Endothelial cell (in vitro differentiated cells): ENCODE data around the gene ARPC5L. TPM values are rescaled to one million over a fixed set of nuclear protein-coding genes. Genes with fewer than 3 reads are reported as not detected.
A peak's percentile ranks its signal among the peaks of the same experiment; 100 is the strongest.

Experiments used
- DNase-seq: peaks from one replicate; pipeline ENCODE4 v3.0.0; 2021; ENCODE audit warnings: low spot score
- H3K27ac Mint-ChIP-seq: one replicate; pipeline ENCODE4 v1.8.0; 2021; ENCODE audit warnings: mixed read lengths, inconsistent platforms; ENCODE audit not compliant: unreplicated experiment
- H3K27me3 Mint-ChIP-seq: one replicate; pipeline ENCODE4 v1.8.0; 2021; ENCODE audit warnings: mild to moderate bottlenecking, moderate library complexity, mixed read lengths, inconsistent platforms; ENCODE audit not compliant: unreplicated experiment
- H3K36me3 Mint-ChIP-seq: one replicate; pipeline ENCODE4 v1.8.0; 2021; ENCODE audit warnings: mild to moderate bottlenecking, low read depth, mixed read lengths, inconsistent platforms; ENCODE audit not compliant: unreplicated experiment
- H3K4me1 Mint-ChIP-seq: one replicate; pipeline ENCODE4 v1.8.0; 2021; ENCODE audit warnings: mild to moderate bottlenecking, mixed read lengths, inconsistent platforms; ENCODE audit not compliant: unreplicated experiment
- H3K4me3 Mint-ChIP-seq: one replicate; pipeline ENCODE4 v1.8.0; 2021; ENCODE audit warnings: mild to moderate bottlenecking, mixed read lengths, inconsistent platforms; ENCODE audit not compliant: unreplicated experiment
- H3K9me3 Mint-ChIP-seq: one replicate; pipeline ENCODE4 v1.8.0; 2021; ENCODE audit warnings: mixed read lengths, inconsistent platforms; ENCODE audit not compliant: unreplicated experiment
- total RNA-seq: library from RNA; stranded (reverse); fragmentation: NEBNext Ultra II Directional; extraction: Animal tissue kit (Norgen Biotek cat#: 25700); gene quantifications from one replicate; pipeline ENCODE4 v1.2.1, GENCODE V29; 2021; ENCODE audit not compliant: unreplicated experiment
- TF ChIP-seq, protein P1 (sequence below): fragments of 200-600 bp; sonication (generic); IDR thresholded peaks from one replicate; pipeline ENCODE4 v1.5.0; 2021; ENCODE audit warnings: antibody characterized with exemption; ENCODE audit not compliant: unreplicated experiment

Gene ARPC5L
- total RNA-seq, 1 donor from 2014 or later = 67.0 TPM

DNA sequence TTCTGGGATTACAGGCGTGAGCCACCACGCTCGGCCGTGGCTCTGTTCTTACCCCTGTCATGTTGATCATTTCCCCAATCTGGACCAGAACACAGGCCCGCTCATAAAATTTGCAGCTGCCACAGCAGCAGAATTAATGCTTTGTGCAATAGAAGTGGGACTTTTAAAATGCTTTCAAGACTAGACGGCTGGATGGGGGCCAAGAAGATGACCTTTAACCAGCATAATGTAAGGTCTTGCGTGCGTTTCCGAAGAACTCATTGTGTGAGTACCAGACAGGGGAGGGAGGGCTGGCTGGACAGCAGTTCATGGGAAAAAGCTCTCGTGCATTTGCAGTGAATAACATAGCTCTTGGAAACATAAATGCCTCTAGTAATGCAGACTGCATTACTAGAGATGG lies 12.1 kb upstream of the ARPC5L start:
- Mint-ChIP-seq H3K36me3 (no peaks in the 10 kb centered on the region), H3K9me3 (no peaks in the 10 kb centered on the region), H3K4me1 (no peaks in the 10 kb centered on the region), H3K27ac (no peak overlapping the region), H3K27me3 (peaks cover 2% of the 10 kb centered on the region), H3K4me3 (no peak overlapping the region)
- TF ChIP-seq, protein P1, sequence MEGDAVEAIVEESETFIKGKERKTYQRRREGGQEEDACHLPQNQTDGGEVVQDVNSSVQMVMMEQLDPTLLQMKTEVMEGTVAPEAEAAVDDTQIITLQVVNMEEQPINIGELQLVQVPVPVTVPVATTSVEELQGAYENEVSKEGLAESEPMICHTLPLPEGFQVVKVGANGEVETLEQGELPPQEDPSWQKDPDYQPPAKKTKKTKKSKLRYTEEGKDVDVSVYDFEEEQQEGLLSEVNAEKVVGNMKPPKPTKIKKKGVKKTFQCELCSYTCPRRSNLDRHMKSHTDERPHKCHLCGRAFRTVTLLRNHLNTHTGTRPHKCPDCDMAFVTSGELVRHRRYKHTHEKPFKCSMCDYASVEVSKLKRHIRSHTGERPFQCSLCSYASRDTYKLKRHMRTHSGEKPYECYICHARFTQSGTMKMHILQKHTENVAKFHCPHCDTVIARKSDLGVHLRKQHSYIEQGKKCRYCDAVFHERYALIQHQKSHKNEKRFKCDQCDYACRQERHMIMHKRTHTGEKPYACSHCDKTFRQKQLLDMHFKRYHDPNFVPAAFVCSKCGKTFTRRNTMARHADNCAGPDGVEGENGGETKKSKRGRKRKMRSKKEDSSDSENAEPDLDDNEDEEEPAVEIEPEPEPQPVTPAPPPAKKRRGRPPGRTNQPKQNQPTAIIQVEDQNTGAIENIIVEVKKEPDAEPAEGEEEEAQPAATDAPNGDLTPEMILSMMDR = no peak
- no peak for DNase-seq

DNA sequence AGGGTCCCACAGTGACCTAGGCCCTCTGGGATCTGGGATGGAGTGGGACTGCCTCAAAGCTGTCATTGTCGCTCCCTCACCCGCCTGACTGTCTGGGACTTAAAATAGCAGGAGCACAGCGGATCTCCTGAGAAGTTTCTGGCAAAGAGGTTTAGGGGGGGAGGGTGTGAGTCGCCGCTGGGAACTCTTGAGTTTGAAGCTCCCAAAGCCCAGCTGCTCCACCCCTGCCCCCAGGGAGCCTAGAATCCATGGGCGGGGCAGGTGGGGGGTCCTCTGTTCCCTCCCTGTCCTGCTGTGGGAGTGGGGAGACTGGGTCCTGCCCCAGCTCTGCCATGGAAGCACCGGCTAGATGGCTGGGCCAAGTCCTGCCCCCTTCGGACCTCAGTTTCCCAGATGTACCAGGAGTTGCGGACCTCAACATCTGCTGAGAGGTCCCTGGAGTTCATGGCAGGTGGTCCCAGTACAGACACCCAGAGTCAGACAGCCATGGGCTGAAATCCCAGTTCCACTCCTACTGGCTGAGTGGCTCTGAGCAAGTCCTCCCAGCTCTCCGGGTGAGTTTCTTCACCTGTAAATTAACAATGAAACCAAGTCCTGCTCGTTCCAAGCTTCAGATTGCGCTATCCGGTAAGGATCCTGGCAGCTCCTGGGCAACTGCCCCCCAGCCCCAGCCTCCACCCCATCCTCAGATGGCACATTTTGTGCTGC lies 9.7 kb upstream of the ARPC5L start:
- Mint-ChIP-seq H3K27ac (no peak overlapping the region), H3K4me1 (no peaks in the 10 kb centered on the region), H3K27me3 (peaks cover 2% of the 10 kb centered on the region)

DNA sequence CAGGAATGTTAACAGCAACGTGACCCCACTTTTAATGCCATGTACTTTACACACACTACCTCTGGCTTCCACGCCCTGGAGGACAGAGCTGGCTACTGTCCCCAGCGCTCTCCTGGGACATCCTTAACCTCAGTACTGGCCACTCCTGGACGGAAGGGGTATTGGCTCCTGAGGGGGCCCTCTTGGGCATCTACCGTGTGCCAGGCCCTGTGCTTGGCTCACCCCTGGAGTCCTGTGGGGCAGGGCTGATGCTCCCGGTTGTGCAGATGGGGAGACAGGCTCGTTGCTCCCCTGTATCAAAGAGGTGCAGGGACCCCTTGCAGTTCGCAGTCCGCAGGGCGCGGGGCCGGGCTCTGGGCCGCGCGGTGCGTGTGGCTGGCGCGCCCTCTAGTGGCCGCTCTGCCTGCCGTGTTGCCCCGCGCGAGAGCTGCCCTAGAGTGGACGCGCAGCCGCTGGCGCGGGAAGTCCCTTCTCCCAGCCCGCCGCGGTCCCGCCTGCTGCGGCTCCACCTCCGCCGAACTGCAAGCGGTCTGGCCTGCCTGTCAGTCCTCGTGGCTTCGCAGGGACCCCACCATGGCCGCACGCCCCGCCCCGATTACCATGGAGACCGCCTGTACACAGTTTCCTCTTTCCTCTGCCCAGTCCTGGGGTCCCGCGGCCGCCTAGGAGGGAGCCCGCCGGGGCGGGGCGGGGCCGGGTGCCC lies 8.9 kb upstream of the ARPC5L start, which contains the start of gene WDR38:
WDR38 (plus strand) TSS at position 632 of the 703 bp plus-strand sequence. CDS start 72 bp downstream, outside the sequence.
- Mint-ChIP-seq H3K4me3 (peak within 1 kb of the TSS; percentile 80), H3K36me3 (no peaks in the 10 kb centered on the region), H3K9me3 (no peaks in the 10 kb centered on the region), H3K4me1 (no peaks in the 10 kb centered on the region), H3K27me3 (peaks cover 8% of the 10 kb centered on the region), H3K27ac (peak within 1 kb of the TSS; percentile 67)
- peak; percentile 70 for DNase-seq
- TF ChIP-seq, protein P1 = peak; percentile 99

More for the DNA sequence above, 9.7 kb upstream of the ARPC5L start:
- H3K4me3 Mint-ChIP-seq = peak overlapping the region; percentile 54
- TF ChIP-seq, protein P1 = no peak
- no peaks in the 10 kb centered on the region for H3K9me3 Mint-ChIP-seq
- DNase-seq = no peak
- H3K36me3 Mint-ChIP-seq = no peaks in the 10 kb centered on the region

DNA sequence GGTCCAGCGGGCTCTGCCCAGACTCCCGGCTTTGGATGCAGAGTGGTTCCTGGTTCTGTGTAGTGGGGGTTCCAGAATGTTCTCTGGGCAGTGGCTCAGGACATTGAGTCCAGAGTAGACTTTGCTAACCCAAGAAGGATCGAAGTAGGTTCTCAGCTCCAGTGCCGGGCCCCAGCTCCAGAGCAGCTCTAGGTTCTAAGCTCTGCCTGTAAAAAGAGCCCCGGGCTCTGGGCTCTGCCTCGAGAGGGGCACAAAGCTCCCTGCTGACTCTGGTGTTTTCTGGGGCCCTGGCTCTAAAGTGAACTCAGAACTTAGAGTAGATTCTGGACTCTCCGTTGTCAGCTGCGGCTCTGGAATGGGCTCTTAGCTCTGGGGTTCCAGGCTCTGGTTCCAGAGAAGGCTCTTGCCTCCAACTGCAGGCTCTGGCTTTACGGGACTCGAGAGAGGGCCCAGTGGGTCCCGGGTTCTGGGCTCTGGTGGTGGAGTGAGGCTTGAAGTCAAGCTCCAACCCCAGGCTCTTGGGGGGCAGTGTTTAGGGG lies 8.3 kb upstream of the ARPC5L start:
- H3K4me3 Mint-ChIP-seq = peak overlapping the region; percentile 15
- H3K4me1 Mint-ChIP-seq = no peaks in the 10 kb centered on the region
- TF ChIP-seq, protein P1 = no peak
- no peaks in the 10 kb centered on the region for H3K36me3 Mint-ChIP-seq
- H3K27ac Mint-ChIP-seq = no peak overlapping the region
- no peaks in the 10 kb centered on the region for H3K9me3 Mint-ChIP-seq
- DNase-seq = no peak
- peaks cover 8% of the 10 kb centered on the region for H3K27me3 Mint-ChIP-seq

DNA sequence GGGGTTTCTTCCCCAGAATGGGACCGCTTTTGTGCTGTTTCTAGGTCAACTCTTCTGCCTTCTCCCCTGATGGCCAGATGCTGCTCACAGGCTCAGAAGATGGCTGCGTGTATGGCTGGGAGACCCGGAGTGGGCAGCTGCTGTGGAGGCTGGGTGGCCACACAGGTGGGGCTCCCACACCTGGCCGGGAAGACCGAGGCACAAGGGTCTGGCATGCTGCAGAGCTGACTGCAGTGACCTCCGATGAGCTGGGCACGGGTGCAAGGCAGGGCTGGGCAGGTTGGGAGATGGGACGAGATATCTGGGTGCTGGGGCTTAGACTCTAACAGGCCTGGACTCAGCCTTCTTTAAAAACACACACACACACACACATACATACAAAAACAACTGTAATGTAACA lies 7.8 kb upstream of the ARPC5L start:
- peaks cover under 1% of the 10 kb centered on the region for H3K36me3 Mint-ChIP-seq
- peaks cover 8% of the 10 kb centered on the region for H3K27me3 Mint-ChIP-seq
- peak overlapping the region; percentile 67 for H3K27ac Mint-ChIP-seq
- no peak for DNase-seq
- H3K9me3 Mint-ChIP-seq = no peaks in the 10 kb centered on the region
- no peaks in the 10 kb centered on the region for H3K4me1 Mint-ChIP-seq
- TF ChIP-seq, protein P1 = no peak
- H3K4me3 Mint-ChIP-seq = peak overlapping the region; percentile 71
